Activated T-cell treated with anti-CD3 and anti-CD28 coated beads, Interleukin-2, amount 50 U/mL, for 72 hours (primary cell): ENCODE results near the gene MYLK. TPM values are rescaled to one million over a fixed set of nuclear protein-coding genes. Genes with fewer than 3 reads are reported as not detected.

Experiments used
- ATAC-seq, 2 donors: fragments of 150-1000 bp; cut with Tn5 transposase; replicated peaks in 1 of 2; 2 replicates each; pipeline ENCODE4 v1.10.0; 2021; ENCODE audit warnings: moderate library complexity in 2 of 2, mild to moderate bottlenecking in 1 of 2
- DNase-seq, 2 donors: peaks; one replicate each; pipeline ENCODE4 v3.0.0; 2021 to 2022; ENCODE audit warnings: mixed read lengths in 1 of 2
- H3K27ac Mint-ChIP-seq: one replicate; pipeline ENCODE4 v1.8.0; 2022; ENCODE audit warnings: mild to moderate bottlenecking, moderate library complexity, mixed read lengths
- H3K27me3 Mint-ChIP-seq: one replicate; pipeline ENCODE4 v1.8.0; 2022; ENCODE audit warnings: low read depth, mixed read lengths
- H3K36me3 Mint-ChIP-seq, 2 donors: one replicate each; pipeline ENCODE4 v1.8.0; 2022; ENCODE audit warnings: mixed read lengths in 2 of 2, mild to moderate bottlenecking in 1 of 2; ENCODE audit not compliant: insufficient read depth in 2 of 2
- H3K4me1 Mint-ChIP-seq: one replicate; pipeline ENCODE4 v1.8.0; 2022; ENCODE audit warnings: low read depth, mixed read lengths
- H3K4me3 Mint-ChIP-seq, 2 donors: one replicate each; pipeline ENCODE4 v1.8.0; 2022; ENCODE audit warnings: mild to moderate bottlenecking in 2 of 2, mixed read lengths in 2 of 2, moderate library complexity in 2 of 2
- H3K9me3 Mint-ChIP-seq, 2 donors: one replicate each; pipeline ENCODE4 v1.8.0; 2022; ENCODE audit warnings: mixed read lengths in 2 of 2
- total RNA-seq, 2 donors: library from RNA; stranded (reverse); gene quantifications; one replicate each; pipeline ENCODE4 v1.2.3, GENCODE V29; 2022

MYLK gene
- total RNA-seq, 2 donors from 2014 or later: not detected

GRCh38 chr3:123586968-123587367, 297.2 kb downstream of the MYLK start:
- DNase-seq: no peak
- H3K27me3 Mint-ChIP-seq: no peaks in the 10 kb centered on the region
- peaks cover 28% of the 10 kb centered on the region for H3K4me1 Mint-ChIP-seq
- ATAC-seq: no peak
- no peak overlapping the region for H3K27ac Mint-ChIP-seq
- H3K9me3 Mint-ChIP-seq: peaks cover 4 to 10% of the 10 kb centered on the region in 2 donors
- peaks cover 17 to 29% of the 10 kb centered on the region in 2 donors for H3K36me3 Mint-ChIP-seq
- peak overlapping the region in 1 of 2 donors; percentile 34 for H3K4me3 Mint-ChIP-seq

DNA sequence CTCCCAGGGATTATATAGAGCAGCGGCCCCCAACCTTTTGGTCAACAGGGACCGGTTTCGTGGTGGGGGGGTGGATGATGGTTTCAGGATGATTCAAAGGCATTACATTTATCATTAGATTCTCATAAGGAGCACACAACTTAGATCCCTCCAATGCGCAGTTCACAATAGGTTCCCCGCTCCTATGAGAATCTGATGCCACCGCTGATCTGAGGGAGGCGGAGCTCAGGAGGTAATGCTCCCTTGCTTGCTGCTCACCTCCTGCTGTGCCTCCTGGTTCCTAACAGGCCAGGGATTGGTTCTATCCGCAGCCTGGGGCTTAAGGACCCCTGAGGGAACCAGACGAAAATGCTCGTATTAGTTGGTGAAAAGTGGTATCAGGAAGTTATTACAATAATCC, 298.0 kb downstream of the MYLK start:
- ATAC-seq (no peak), DNase-seq (peak; percentile 35 to 45)
- Mint-ChIP-seq H3K9me3 (peaks cover 4 to 5% of the 10 kb centered on the region in 2 donors), H3K4me1 (peaks cover 32% of the 10 kb centered on the region), H3K4me3 (no peak overlapping the region), H3K27me3 (no peaks in the 10 kb centered on the region), H3K27ac (no peak overlapping the region), H3K36me3 (peaks cover 12 to 22% of the 10 kb centered on the region in 2 donors)

DNA sequence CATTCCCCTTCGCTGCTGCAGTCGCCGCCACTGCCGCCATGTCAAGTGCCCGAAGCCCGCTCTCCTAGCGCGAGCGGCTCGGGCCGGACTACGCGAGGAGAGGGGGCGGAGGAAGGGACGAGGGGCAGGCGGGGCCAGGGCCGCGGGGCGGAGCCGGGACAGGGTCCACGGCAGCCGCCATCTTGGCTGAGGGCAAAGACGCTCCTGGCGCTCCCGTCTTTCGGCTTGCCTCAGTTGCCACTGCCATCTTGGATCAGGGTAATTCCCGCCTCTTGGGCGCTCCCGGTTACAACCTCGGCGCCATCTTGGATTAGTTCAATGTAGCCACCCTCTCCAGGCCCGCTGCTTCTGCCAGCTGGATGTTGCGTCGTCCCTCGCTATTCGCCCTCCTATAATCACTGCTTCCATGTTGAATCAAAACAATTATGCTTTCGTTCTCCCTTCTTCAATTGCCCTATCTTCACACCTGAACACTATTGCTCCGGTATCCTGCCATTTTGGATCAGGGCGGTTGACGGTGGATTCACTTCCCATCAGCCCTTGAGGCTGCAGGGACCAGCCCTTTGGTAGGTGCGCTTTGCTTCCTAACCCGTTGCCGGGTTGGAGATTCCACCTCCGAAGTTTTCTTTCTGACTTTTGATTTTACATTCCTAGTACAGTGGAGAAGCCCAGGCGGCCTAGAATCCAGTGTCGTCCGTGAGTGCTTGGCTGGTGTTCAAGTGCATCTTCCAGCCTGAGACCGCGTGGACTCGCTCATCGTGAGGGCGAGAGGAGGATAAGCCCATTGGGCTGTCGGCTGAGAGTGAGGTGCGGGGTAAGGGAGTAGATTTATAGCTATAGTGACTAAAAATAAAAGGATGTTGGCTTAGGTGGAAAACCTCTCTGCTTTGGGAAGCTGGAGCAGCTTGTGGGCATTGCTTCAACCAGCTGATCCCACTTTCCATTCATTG, 298.9 kb downstream of the MYLK start, which contains the start of gene HACD2:
Gene HACD2, minus strand, starts transcription at position 66 of the 950 bp plus-strand sequence. Its CDS starts 26 bp downstream, at position 40.
- peaks cover 32% of the 10 kb centered on the region for H3K4me1 Mint-ChIP-seq
- DNase-seq: peak; percentile 97
- ATAC-seq: peak; percentile 96 to 97
- peak within 1 kb of the TSS; percentile 83 for H3K27ac Mint-ChIP-seq
- no peak within 1 kb of the TSS for H3K4me3 Mint-ChIP-seq
- H3K27me3 Mint-ChIP-seq: no peaks in the 10 kb centered on the region
- peaks cover 4% of the 10 kb centered on the region in 2 donors for H3K9me3 Mint-ChIP-seq
- H3K36me3 Mint-ChIP-seq: peaks cover 5 to 14% of the 10 kb centered on the region in 2 donors

GRCh38 chr3:123584284-123584987, 299.7 kb downstream of the MYLK start:
- H3K4me1 Mint-ChIP-seq: peaks cover 32% of the 10 kb centered on the region
- DNase-seq: peak in 1 of 2 donors; percentile 45
- H3K36me3 Mint-ChIP-seq: peaks cover 0 to 9% of the 10 kb centered on the region in 2 donors
- H3K9me3 Mint-ChIP-seq: no peaks in the 10 kb centered on the region
- H3K4me3 Mint-ChIP-seq: no peak overlapping the region
- peak; percentile 45 to 47 for ATAC-seq
- H3K27me3 Mint-ChIP-seq: no peaks in the 10 kb centered on the region
- peak overlapping the region; percentile 83 for H3K27ac Mint-ChIP-seq

DNA sequence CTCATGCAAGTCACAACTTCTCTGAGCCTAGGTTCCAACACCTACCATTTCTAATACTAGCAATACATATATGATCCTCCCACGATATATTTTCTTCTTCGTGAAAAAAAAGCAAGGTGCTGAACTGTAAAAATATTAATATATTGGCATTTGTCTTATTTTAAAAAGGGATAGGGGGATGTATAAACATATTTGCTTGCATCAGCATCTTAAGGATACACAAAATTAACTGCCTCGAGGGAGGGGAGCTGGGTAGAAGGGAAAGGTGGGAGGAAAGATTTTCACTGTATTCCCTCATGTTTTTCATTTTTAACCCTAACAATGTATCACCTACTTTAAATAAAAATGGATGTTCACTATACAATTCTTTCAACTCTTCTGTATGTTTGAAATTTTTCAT, 300.6 kb downstream of the MYLK start:
- H3K27ac Mint-ChIP-seq: peak overlapping the region; percentile 63
- no peaks in the 10 kb centered on the region for H3K9me3 Mint-ChIP-seq
- peaks cover 32% of the 10 kb centered on the region for H3K4me1 Mint-ChIP-seq
- no peak for ATAC-seq
- H3K27me3 Mint-ChIP-seq: no peaks in the 10 kb centered on the region
- H3K4me3 Mint-ChIP-seq: no peak overlapping the region
- H3K36me3 Mint-ChIP-seq: peaks cover 2 to 5% of the 10 kb centered on the region in 2 donors
- DNase-seq: no peak

- ATAC-seq (no peak), DNase-seq (no peak)
- H3K9me3 Mint-ChIP-seq: no peaks in the 10 kb centered on the region
- no peaks in the 10 kb centered on the region for H3K27me3 Mint-ChIP-seq
- H3K4me1 Mint-ChIP-seq: peaks cover 31% of the 10 kb centered on the region
- H3K36me3 Mint-ChIP-seq: peaks cover 2 to 8% of the 10 kb centered on the region in 2 donors
- peak overlapping the region in 1 of 2 donors; percentile 49 for H3K4me3 Mint-ChIP-seq
- H3K27ac Mint-ChIP-seq: no peak overlapping the region
Observed at GRCh38 chr3:123582315-123582714, 301.8 kb downstream of the MYLK start.

DNA sequence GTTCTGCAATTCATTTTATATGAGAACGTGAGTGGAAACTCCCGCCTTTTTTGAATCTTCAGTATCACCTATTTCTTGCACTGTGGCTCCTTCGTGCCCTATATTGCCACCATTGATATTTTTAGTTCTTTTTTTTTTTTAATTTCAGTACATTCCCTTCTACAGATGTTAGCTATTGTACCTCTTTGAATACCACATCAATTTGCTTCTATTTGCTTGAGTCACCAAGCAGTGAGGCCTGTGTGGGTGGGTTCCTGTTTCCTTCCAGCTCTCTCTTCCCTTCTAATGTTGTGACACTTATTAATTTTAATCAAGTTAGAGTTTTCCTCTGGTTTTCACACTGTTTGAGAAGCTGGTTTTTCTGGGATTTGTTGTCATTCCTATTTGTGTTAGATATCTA, 308.0 kb downstream of the MYLK start:
- H3K9me3 Mint-ChIP-seq: no peaks in the 10 kb centered on the region
- ATAC-seq (peak in 1 of 2 donors; percentile 51), DNase-seq (peak in 1 of 2 donors; percentile 17)
- peak overlapping the region in 1 of 2 donors; percentile 40 for H3K4me3 Mint-ChIP-seq
- H3K27me3 Mint-ChIP-seq: no peaks in the 10 kb centered on the region
- peaks cover 20% of the 10 kb centered on the region for H3K4me1 Mint-ChIP-seq
- H3K27ac Mint-ChIP-seq: peak overlapping the region; percentile 76
- peaks cover 2 to 8% of the 10 kb centered on the region in 2 donors for H3K36me3 Mint-ChIP-seq

GRCh38 chr3:123571973-123572365, 312.2 kb downstream of the MYLK start:
- ATAC-seq: no peak
- Mint-ChIP-seq H3K4me3 (no peak overlapping the region), H3K27me3 (no peaks in the 10 kb centered on the region), H3K4me1 (peaks cover 25% of the 10 kb centered on the region), H3K9me3 (no peaks in the 10 kb centered on the region), H3K36me3 (peaks cover 0 to 1% of the 10 kb centered on the region in 2 donors), H3K27ac (no peak overlapping the region)
- DNase-seq: no peak

- H3K36me3 Mint-ChIP-seq: peaks cover 0 to 1% of the 10 kb centered on the region in 2 donors
- no peak overlapping the region for H3K27ac Mint-ChIP-seq
- no peak overlapping the region for H3K4me3 Mint-ChIP-seq
- H3K27me3 Mint-ChIP-seq: no peaks in the 10 kb centered on the region
- H3K9me3 Mint-ChIP-seq: no peaks in the 10 kb centered on the region
- ATAC-seq: no peak
- DNase-seq: no peak
- H3K4me1 Mint-ChIP-seq: peaks cover 19% of the 10 kb centered on the region
Observed at GRCh38 chr3:123571264-123571972, 312.7 kb downstream of the MYLK start.

- Mint-ChIP-seq H3K36me3 (peaks cover 0 to 1% of the 10 kb centered on the region in 2 donors), H3K4me3 (no peak overlapping the region), H3K27me3 (no peaks in the 10 kb centered on the region), H3K27ac (no peak overlapping the region), H3K4me1 (peaks cover 15% of the 10 kb centered on the region), H3K9me3 (no peaks in the 10 kb centered on the region)
- no peak for ATAC-seq
- DNase-seq: no peak
Observed at GRCh38 chr3:123568875-123569274, 315.3 kb downstream of the MYLK start.

GRCh38 chr3:123568034-123568433, 316.1 kb downstream of the MYLK start:
- Mint-ChIP-seq H3K4me1 (peaks cover 18% of the 10 kb centered on the region), H3K27me3 (no peaks in the 10 kb centered on the region), H3K27ac (no peak overlapping the region), H3K9me3 (no peaks in the 10 kb centered on the region), H3K4me3 (no peak overlapping the region), H3K36me3 (peaks cover 0 to 1% of the 10 kb centered on the region in 2 donors)
- no peak for ATAC-seq
- no peak for DNase-seq

GRCh38 chr3:123564056-123564455, 320.1 kb downstream of the MYLK start:
- H3K36me3 Mint-ChIP-seq: peaks cover 0 to 1% of the 10 kb centered on the region in 2 donors
- no peak overlapping the region for H3K4me3 Mint-ChIP-seq
- H3K27ac Mint-ChIP-seq: no peak overlapping the region
- no peak for ATAC-seq
- no peaks in the 10 kb centered on the region for H3K27me3 Mint-ChIP-seq
- no peaks in the 10 kb centered on the region for H3K9me3 Mint-ChIP-seq
- peaks cover 26% of the 10 kb centered on the region for H3K4me1 Mint-ChIP-seq
- no peak for DNase-seq
